HG03159 (cell line): Measurements from ENCODE around the gene GSK3B.

Experiments used
- ATAC-seq: cut with Tn5 transposase; IDR thresholded peaks from one replicate; pipeline ENCODE4 v1.9.1; 2021; ENCODE audit warnings: mild to moderate bottlenecking, moderate library complexity; ENCODE audit not compliant: unreplicated experiment

The GSK3B gene

DNA sequence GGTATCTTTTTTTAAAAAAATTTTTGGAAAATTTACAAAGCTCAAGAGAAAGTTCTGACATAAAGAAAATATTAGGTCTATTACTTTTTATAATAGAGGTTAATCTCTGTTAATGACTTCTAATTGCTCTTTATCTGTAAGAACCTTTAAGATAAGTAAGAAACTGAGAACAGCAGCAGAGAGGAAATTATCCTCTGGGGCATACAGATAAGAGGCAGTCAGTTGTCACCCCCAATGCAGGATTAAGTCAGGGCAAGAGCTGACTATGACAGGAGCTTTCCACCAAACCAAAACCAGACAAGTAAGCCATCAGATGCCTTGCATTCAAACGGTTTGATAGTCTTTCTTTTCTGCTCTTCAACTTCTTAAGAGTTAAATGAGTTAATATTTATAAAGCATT is 149.0 kb downstream of the GSK3B start:
- no peak for ATAC-seq

GRCh38 chr3:119944091-119944490 is 150.2 kb downstream of the GSK3B start:
- peak; percentile 72 for ATAC-seq

DNA sequence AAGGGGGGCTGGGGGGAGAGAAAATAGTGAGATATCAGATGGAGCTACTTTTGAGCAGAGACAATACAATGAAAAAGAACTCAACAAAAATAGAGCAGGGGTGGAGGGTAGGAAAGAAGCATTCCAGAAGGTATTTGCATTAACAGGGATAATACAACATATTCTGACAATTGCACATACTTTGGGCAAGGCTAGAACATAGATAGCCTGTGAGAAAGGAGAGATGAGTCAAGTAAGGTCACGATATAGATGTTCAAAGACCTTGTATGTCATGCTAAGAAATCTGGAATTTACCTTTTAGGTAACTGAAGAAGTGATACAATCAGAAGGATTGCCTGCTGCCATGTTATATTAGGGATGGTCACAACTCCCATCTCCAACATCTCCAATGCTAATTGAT is 155.2 kb downstream of the GSK3B start:
- ATAC-seq, result no peak

DNA sequence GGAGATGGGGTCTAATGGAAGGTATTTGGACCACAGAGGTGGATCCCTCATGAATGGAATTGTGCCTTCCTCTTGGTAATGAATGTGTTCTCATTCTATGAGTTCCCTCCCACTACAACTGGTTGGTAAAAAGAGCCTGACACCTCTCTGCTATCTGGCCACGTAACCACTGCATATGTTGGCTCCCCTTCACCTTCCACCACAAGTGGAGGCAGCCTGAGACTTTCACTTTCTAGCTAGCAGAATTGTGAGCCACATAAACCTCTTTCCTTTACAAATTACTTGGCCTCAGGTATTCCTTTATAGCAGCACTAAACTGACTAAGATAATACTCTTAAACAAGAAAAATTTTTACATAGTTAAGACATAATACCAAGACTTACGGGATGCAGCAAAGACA is 157.0 kb downstream of the GSK3B start:
- peak; percentile 99 for ATAC-seq

DNA sequence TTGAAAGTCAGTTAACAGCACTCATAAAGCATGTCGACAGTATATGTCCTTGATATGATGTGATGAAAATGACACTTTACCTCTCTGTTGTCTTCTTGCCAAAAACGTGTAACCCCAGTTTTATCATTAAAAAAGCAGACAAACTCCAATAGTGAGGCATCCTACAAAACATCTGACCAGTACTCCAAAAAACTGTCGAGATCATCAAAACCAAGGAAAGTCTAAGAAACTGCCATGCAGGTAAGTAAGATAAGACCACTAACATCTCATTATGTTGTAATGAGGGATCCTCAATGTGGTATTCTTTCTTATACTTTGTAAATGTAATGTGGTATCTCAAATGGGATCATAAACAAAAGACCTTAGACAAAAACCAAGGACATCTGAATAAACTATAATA is 160.0 kb downstream of the GSK3B start:
- ATAC-seq, result no peak

GRCh38 chr3:119933207-119933606 is 161.0 kb downstream of the GSK3B start:
- ATAC-seq, result no peak

DNA sequence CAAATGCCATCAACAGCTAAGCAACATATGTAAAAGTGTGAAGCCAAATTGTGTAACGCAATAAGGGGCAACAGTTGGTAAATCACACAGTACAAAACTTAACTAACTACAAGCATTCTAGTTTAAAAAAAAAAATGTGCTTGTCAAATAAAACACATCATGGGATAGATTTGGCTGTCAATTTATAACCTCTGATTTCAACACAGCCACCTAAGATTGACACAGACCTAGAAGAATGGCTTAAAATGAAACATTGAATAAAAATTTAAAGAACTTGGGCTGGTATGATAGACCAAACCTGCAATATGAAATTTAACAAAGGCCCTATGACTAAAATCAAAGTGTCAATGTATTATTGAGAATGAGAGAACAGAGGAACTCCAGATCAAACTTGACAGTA is 164.0 kb downstream of the GSK3B start:
- no peak for ATAC-seq

DNA sequence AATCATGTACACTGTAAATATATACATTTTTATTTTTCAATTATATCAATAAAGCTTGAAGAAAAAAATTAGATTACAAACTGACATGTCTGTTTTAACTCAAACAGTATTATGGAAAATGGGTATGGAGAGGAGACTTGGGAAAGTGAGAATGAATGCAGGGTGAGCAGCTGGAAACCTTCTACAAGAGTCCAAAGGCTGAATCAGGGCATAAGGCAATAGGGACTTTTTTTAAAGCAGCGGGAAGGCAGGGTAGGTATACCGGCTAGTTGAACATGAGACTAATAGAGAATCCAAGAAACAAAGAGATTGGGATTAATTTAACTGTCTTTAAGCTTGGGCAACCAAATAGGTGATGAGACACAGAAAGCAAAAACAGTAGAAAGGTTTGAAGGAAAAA is 167.1 kb downstream of the GSK3B start:
- ATAC-seq, result no peak

GRCh38 chr3:119924111-119925094 is 169.8 kb downstream of the GSK3B start:
- no peak for ATAC-seq

GRCh38 chr3:119918992-119919933 is 175.0 kb downstream of the GSK3B start:
- no peak for ATAC-seq

GRCh38 chr3:119913021-119913420 is 181.2 kb downstream of the GSK3B start:
- no peak for ATAC-seq

- ATAC-seq, result no peak
These were observed 182.0 kb downstream of the GSK3B start for GRCh38 chr3:119912220-119912619.

DNA sequence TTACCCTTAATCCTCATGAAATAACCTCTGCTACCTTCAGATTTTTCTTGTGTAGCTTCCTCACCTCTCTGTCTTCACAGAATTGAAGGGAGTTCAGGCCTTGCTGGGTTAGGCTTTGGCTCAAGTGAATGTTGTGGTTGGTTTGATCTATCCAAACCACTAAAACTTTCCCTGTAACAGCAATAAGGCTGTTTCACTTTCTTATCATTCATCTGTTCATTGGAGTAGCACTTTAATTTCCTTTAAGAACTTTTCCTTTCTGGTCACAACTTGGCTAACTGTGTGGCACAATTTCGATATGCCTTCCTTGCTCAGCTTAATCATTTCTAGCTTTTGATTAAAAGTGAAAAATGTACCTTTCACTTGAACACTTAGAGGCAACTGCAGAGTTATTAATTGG is 182.5 kb downstream of the GSK3B start:
- no peak for ATAC-seq

- no peak for ATAC-seq
These were observed 192.2 kb downstream of the GSK3B start for GRCh38 chr3:119902061-119902460.

DNA sequence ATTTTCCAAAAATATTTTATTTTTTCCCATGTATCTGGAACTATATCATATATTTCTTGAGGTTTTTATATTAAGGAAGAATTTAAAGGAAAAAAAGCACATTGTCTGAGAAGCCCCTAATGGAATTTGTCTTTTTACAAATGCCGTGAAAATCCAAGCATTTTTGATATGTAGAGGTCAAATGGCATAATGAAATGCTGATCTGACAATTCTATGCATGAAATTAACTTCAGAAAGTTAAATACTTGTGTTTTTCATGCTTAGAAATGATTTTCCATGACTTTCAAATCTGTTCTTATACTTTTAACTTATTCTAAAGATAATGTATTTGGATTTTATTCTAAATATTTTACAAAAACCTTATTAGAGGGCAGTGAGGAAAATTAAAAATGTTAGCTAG is 193.1 kb downstream of the GSK3B start:
- ATAC-seq, result no peak

DNA sequence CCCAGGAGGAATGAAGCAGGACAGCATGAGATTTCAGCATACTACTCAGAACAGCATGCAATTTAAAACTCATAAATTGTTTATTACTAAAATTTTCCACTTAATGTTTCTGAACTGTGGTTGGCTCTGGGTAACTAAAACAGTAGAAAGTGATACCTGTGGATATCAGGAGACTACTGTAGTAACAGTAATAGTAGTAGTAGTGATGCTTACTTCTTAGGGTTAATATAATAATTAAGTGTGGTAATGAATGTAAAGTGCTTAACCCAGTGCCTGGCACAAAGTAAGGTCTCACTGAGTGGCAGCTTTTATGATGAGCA is 195.1 kb downstream of the GSK3B start:
- no peak for ATAC-seq

- no peak for ATAC-seq
These were observed 195.6 kb downstream of the GSK3B start for GRCh38 chr3:119898478-119899191.

- ATAC-seq, result no peak
These were observed 200.1 kb downstream of the GSK3B start for GRCh38 chr3:119894195-119894594.

GRCh38 chr3:119893769-119894168 is 200.5 kb downstream of the GSK3B start:
- no peak for ATAC-seq

DNA sequence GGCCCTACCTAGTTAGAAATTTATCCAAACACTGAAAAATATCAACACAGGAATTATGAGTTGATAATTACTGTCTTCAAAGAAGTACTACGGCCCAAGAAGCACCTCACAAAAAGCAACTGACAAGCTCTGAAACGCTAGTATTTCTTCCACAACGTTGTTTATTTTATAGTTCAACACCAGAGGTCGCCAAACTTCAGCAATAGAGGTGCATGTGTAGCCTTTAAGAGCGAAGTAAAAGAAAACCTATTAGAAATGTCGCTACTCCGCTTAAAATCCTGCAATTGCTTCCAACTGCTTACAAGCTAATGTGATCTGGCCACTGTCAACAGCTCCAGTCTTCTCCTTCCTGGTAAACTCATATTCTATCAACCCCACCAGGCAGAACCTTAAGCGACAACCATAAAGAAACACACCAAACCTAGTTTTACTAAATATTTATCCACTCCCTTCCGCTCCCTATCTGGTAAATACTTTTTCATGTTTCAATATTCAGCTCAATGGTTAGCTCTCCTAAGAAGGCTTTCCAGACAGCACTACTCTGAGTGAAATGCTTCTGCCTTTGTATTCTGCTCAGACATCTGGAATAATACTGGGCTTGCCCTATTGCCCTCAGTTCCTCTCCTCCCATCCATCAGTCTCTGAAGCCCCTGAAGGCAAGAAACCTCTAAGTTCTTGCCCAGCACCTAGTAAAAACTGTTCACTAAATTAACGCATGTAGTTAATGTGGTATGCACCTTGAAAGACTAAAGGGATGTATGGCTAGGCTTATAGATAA is 202.1 kb downstream of the GSK3B start:
- peak; percentile 74 for ATAC-seq
